Stimulated activated CD4-positive, alpha-beta T cell treated with anti-CD3 and anti-CD28 coated beads, Interleukin-15, amount 100 ng/mL, for 1 hour (primary cell): ENCODE data around the gene FAM210B.
"Not testable (repeated sequence)": the region's sequence is repeated elsewhere in the genome, so short reads cannot be mapped to it uniquely, and the experiment has no call there.

ENCODE experiments used
- DNase-seq, 2 donors: peaks; one replicate each; pipeline ENCODE4 v3.0.0-alpha.2; 2020; ENCODE audit warnings: low read depth in 1 of 2, low spot score in 1 of 2

Gene FAM210B

GRCh38 chr20:56358600-56359211, at the start of gene FAM210B:
TSS of gene FAM210B (plus strand) at chr20:56358974. CDS start at chr20:56359006, 32 bp downstream.
- DNase-seq: peak; percentile 72 to 73

GRCh38 chr20:56316051-56316450, 42.7 kb upstream of the FAM210B start:
- no peak for DNase-seq

- DNase-seq: no peak
Observed at GRCh38 chr20:56316483-56316882, 42.3 kb upstream of the FAM210B start.

GRCh38 chr20:56322681-56323080, 36.1 kb upstream of the FAM210B start:
- no peak for DNase-seq

- DNase-seq: no peak
Observed at GRCh38 chr20:56323206-56323605, 35.6 kb upstream of the FAM210B start.

GRCh38 chr20:56323656-56324055, 35.1 kb upstream of the FAM210B start:
- no peak for DNase-seq

- no peak for DNase-seq
Observed at GRCh38 chr20:56324806-56325205, 34.0 kb upstream of the FAM210B start.

- DNase-seq: no peak
Observed at GRCh38 chr20:56328861-56329260, 29.9 kb upstream of the FAM210B start.

- DNase-seq: not testable (repeated sequence)
Observed at GRCh38 chr20:56336709-56337108, 22.1 kb upstream of the FAM210B start.

- no peak for DNase-seq
Observed at GRCh38 chr20:56342783-56343182, 16.0 kb upstream of the FAM210B start.

- DNase-seq: peak in 1 of 2 donors; percentile 22
Observed at GRCh38 chr20:56343861-56344381, 14.9 kb upstream of the FAM210B start.

GRCh38 chr20:56345911-56346310, 12.9 kb upstream of the FAM210B start:
- DNase-seq: no peak

GRCh38 chr20:56347628-56348304, 11.0 kb upstream of the FAM210B start:
- DNase-seq: no peak

GRCh38 chr20:56348305-56348693, 10.5 kb upstream of the FAM210B start:
- DNase-seq: no peak

- DNase-seq: no peak
Observed at GRCh38 chr20:56348746-56349145, 10.0 kb upstream of the FAM210B start.

- no peak for DNase-seq
Observed at GRCh38 chr20:56350842-56351241, 7.9 kb upstream of the FAM210B start.

GRCh38 chr20:56352345-56353055, 6.3 kb upstream of the FAM210B start:
- DNase-seq: no peak

- DNase-seq: no peak
Observed at GRCh38 chr20:56353356-56353755, 5.4 kb upstream of the FAM210B start.

GRCh38 chr20:56358070-56358469, 704 bp upstream of the FAM210B start:
- DNase-seq: no peak

GRCh38 chr20:56359212-56360132, 698 bp downstream of the FAM210B start:
- DNase-seq: no peak
